Measurements from ENCODE around the gene GNAO1.

The GNAO1 gene

GRCh38 chr16:56202036-56202435 is 10.7 kb downstream of the GNAO1 start:
- no peak overlapping the region for H3K27ac ChIP-seq (ENCODE audit: extremely low read depth, low read depth, low read length)
- POLR2A ChIA-PET: no interaction called here
- no peaks in the 10 kb centered on the region for H3K4me1 ChIP-seq (ENCODE audit: control insufficient read depth, insufficient read depth, low read length)
- H3K36me3 ChIP-seq (ENCODE audit: control insufficient read depth in 2 of 2, insufficient read depth in 1 of 2, low read length in 2 of 2): no peaks in the 10 kb centered on the region
- no peak for TF ChIP-seq ZBTB11 (tag by site-specific recombination; conservative IDR thresholded peaks at IDR 0.05; ENCODE audit: low read depth)
- TF ChIP-seq ZNF768 (tag by site-specific recombination; IDR thresholded peaks at IDR 0.05): no peak
- no peak for TF ChIP-seq ZNF239 (tag by site-specific recombination; IDR thresholded peaks at IDR 0.05)
- no peak for TF ChIP-seq ZNF280C (tag by site-specific recombination; IDR thresholded peaks at IDR 0.05)
- TF ChIP-seq ZNF596 (tag by site-specific recombination; IDR thresholded peaks at IDR 0.05): no peak
- TF ChIP-seq ZNF292 (tag by site-specific recombination; IDR thresholded peaks at IDR 0.05; ENCODE audit: borderline replicate concordance, low read depth): no peak
- no peak for TF ChIP-seq GLI2 (tag by site-specific recombination; IDR thresholded peaks at IDR 0.05; ENCODE audit: borderline replicate concordance, low read depth)
- no peak for TF ChIP-seq ZNF221 (tag by site-specific recombination; IDR thresholded peaks at IDR 0.05; ENCODE audit: borderline replicate concordance)
- TF ChIP-seq ZNF335 (tag by site-specific recombination; conservative IDR thresholded peaks at IDR 0.05): no peak
- H3K9me3 ChIP-seq (ENCODE audit: control insufficient read depth, insufficient read depth, low read depth, low read length): no peaks in the 10 kb centered on the region
- H3K4me3 ChIP-seq (ENCODE audit: low read depth, low read length): no peak overlapping the region
- CTCF ChIA-PET: interaction anchor here (1.2 to 1.9 kb wide), 3 partner anchors 14 to 257 kb away, joined by 3 to 8 read pairs (median 4); no protein-coding TSS in a partner anchor

GRCh38 chr16:56203052-56203451 is 11.8 kb downstream of the GNAO1 start:
- no peaks in the 10 kb centered on the region for H3K4me1 ChIP-seq (ENCODE audit: control insufficient read depth, insufficient read depth, low read length)
- H3K27ac ChIP-seq (ENCODE audit: extremely low read depth, low read depth, low read length): no peak overlapping the region
- no peaks in the 10 kb centered on the region for H3K9me3 ChIP-seq (ENCODE audit: control insufficient read depth, insufficient read depth, low read depth, low read length)
- POLR2A ChIA-PET: no interaction called here
- CTCF ChIA-PET: interaction anchor here (0.7 to 1.9 kb wide), 10 partner anchors 12 to 260 kb away, joined by 3 to 8 read pairs (median 4); partner anchors contain the start of gene GNAO1
- no peak for TF ChIP-seq ZFP69B (tag by site-specific recombination; IDR thresholded peaks at IDR 0.05)
- no peak for TF ChIP-seq ZNF335 (tag by site-specific recombination; conservative IDR thresholded peaks at IDR 0.05)
- TF ChIP-seq ZNF221 (tag by site-specific recombination; IDR thresholded peaks at IDR 0.05; ENCODE audit: borderline replicate concordance): no peak
- TF ChIP-seq GLIS1 (tag by site-specific recombination; IDR thresholded peaks at IDR 0.05): no peak
- no peak for TF ChIP-seq ZXDB (tag by site-specific recombination; IDR thresholded peaks at IDR 0.05)
- TF ChIP-seq ZNF404 (tag by site-specific recombination; IDR thresholded peaks at IDR 0.05): no peak
- no peak for TF ChIP-seq ZNF18 (tag by site-specific recombination; IDR thresholded peaks at IDR 0.05)
- no peak for TF ChIP-seq ZNF610 (tag by site-specific recombination; IDR thresholded peaks at IDR 0.05; ENCODE audit: borderline replicate concordance)
- no peak for TF ChIP-seq ZBTB8A (tag by site-specific recombination; IDR thresholded peaks at IDR 0.05)
- no peak for TF ChIP-seq ZNF416 (tag by site-specific recombination; IDR thresholded peaks at IDR 0.05)
- TF ChIP-seq ZNF76 (tag by site-specific recombination; IDR thresholded peaks at IDR 0.05; ENCODE audit: borderline replicate concordance, low read depth): no peak
- TF ChIP-seq ZNF560 (tag by site-specific recombination; IDR thresholded peaks at IDR 0.05; ENCODE audit: borderline replicate concordance): no peak
- H3K36me3 ChIP-seq (ENCODE audit: control insufficient read depth in 2 of 2, insufficient read depth in 1 of 2, low read length in 2 of 2): no peaks in the 10 kb centered on the region
- no peak overlapping the region for H3K4me3 ChIP-seq (ENCODE audit: low read depth, low read length)

All from HEK293 (cell line).